A549 (cell line): ENCODE results near the gene FAR2. TPM values are rescaled to one million over a fixed set of nuclear protein-coding genes. Genes with fewer than 3 reads are reported as not detected.

Experiments
- ATAC-seq, 2 experiments: fragments of 200-7000 bp in 1 of 2; fragments of >200 bp in 1 of 2; cut with Nextera tagmentation in 1 of 2; cut with Tn5 transposase in 1 of 2; 3 replicates each; pipeline versions ENCODE4 v1.8.0 to v1.9.1; 2018 to 2020; ENCODE audit warnings: mild to moderate bottlenecking in 1 of 2, moderate library complexity in 1 of 2
- CTCF ChIA-PET: fragments of 300-600 bp; sonication (Branson Sonifier 250); formaldehyde crosslinking; extraction: SDS; loops from one replicate; lab custom pipeline; 2021; ENCODE audit warnings: antibody characterized with exemption, inconsistent platforms; lab: Yijun Ruan, JAX
- POLR2A ChIA-PET: fragments of 350-600 bp; formaldehyde crosslinking; extraction: SDS; loops from one replicate; lab custom pipeline; 2021; ENCODE audit warnings: antibody characterized with exemption, inconsistent platforms; lab: Yijun Ruan, JAX
- DNase-seq, 2 experiments: peaks; one replicate each; pipeline versions ENCODE4 v3.0.0 to v3.0.0-alpha.2; 2011 to 2016; ENCODE audit warnings: low read depth in 1 of 2, low spot score in 1 of 2
- FAIRE-seq: peaks from 2 replicates; lab custom pipeline; 2011; peaks lifted over from hg19 to GRCh38; lab: Jason Lieb, UNC
- H3K27ac ChIP-seq, 2 experiments: fragments of >200 bp; sonication (Bioruptor Twin); formaldehyde crosslinking; 3 replicates each; pipeline ENCODE4 v1.5.1; 2016 to 2017
- H3K4me1 ChIP-seq: fragments of >200 bp; sonication (Bioruptor Twin); formaldehyde crosslinking; 3 replicates; pipeline ENCODE4 v1.6.1; 2016
- H3K4me2 ChIP-seq: fragments of >200 bp; sonication (Bioruptor Twin); formaldehyde crosslinking; 3 replicates; pipeline ENCODE4 v1.6.1; 2016
- H3K4me3 ChIP-seq: fragments of >200 bp; sonication (Bioruptor Twin); formaldehyde crosslinking; 3 replicates; pipeline ENCODE4 v1.5.1; 2016
- H3K9me3 ChIP-seq: fragments of >200 bp; sonication (Bioruptor Twin); formaldehyde crosslinking; 3 replicates; pipeline ENCODE4 v1.6.1; 2016
- CBX2 ChIP-seq: fragments of 200-600 bp; sonication (generic); IDR thresholded peaks from 2 replicates; pipeline ENCODE4 v1.6.1; 2016; ENCODE audit warnings: low read depth, mild to moderate bottlenecking, borderline replicate concordance
- CEBPB ChIP-seq, 2 experiments: fragments of >200 bp in 1 of 2; sonication (Bioruptor Twin) in 1 of 2; formaldehyde crosslinking in 1 of 2; IDR thresholded peaks; 2 replicates each; pipeline ENCODE4 v1.6.1; 2012 to 2016
- CHD2 ChIP-seq: fragments of 150-350 bp; IDR thresholded peaks from 2 replicates; pipeline ENCODE4 v1.6.1; 2014; ENCODE audit warnings: low read length; ENCODE audit not compliant: partially characterized antibody
- ELK1 ChIP-seq: fragments of 150-350 bp; IDR thresholded peaks from 2 replicates; pipeline ENCODE4 v1.6.1; 2014; ENCODE audit warnings: low read depth, mild to moderate bottlenecking, low read length
- EP300 ChIP-seq, 2 experiments: fragments of >200 bp; sonication (Bioruptor Twin); formaldehyde crosslinking; IDR thresholded peaks; 2 replicates in 1 of 2; 3 replicates in 1 of 2; pipeline ENCODE4 v1.6.1; 2016 to 2017
- FOSL2 ChIP-seq, 2 experiments: fragments of 450-650 bp in 1 of 2; fragments of >200 bp in 1 of 2; sonication (Bioruptor Twin) in 1 of 2; formaldehyde crosslinking; IDR thresholded peaks; 2 replicates each; pipeline versions ENCODE4 v1.5.0 to v1.6.1; 2016 to 2020; ENCODE audit warnings: mild to moderate bottlenecking in 1 of 2, moderate library complexity in 1 of 2
- HDAC2 ChIP-seq: fragments of 200-600 bp; sonication (generic); IDR thresholded peaks from 2 replicates; pipeline ENCODE4 v1.6.1; 2016
- HMGXB4 ChIP-seq: fragments of 250-450 bp; sonication (Bioruptor Pico); IDR thresholded peaks from 2 replicates; pipeline ENCODE4 v1.5.0; 2021; ENCODE audit warnings: mild to moderate bottlenecking, moderate library complexity, borderline replicate concordance
- HOXB13 ChIP-seq: fragments of 250-450 bp; sonication (Bioruptor Pico); IDR thresholded peaks from 2 replicates; pipeline ENCODE4 v1.5.0; 2020; ENCODE audit warnings: low read depth, mild to moderate bottlenecking, moderate library complexity
- HOXB5 ChIP-seq: fragments of 250-450 bp; sonication (Bioruptor Pico); IDR thresholded peaks from 2 replicates; pipeline ENCODE4 v1.5.0; 2020; ENCODE audit warnings: mild to moderate bottlenecking, moderate library complexity
- JUN ChIP-seq, 2 experiments: fragments of >200 bp; sonication (Bioruptor Twin); formaldehyde crosslinking; IDR thresholded peaks; 2 replicates in 1 of 2; 3 replicates in 1 of 2; pipeline ENCODE4 v1.6.1; 2016 to 2017
- KDM1A ChIP-seq: fragments of 200-600 bp; sonication (generic); IDR thresholded peaks from 2 replicates; pipeline ENCODE4 v1.6.1; 2016; ENCODE audit warnings: low read depth, mild to moderate bottlenecking
- KDM5A ChIP-seq: fragments of 200-600 bp; sonication (generic); IDR thresholded peaks from 2 replicates; pipeline ENCODE4 v1.6.1; 2016; ENCODE audit warnings: antibody characterized with exemption, mild to moderate bottlenecking
- MYC ChIP-seq: IDR thresholded peaks from 2 replicates; pipeline ENCODE4 v1.6.1; 2012; ENCODE audit warnings: mild to moderate bottlenecking, inconsistent platforms, low read length, improper control_type of control experiment, borderline replicate concordance
- SREBF2 ChIP-seq: fragments of 450-650 bp; IDR thresholded peaks from 2 replicates; pipeline ENCODE4 v1.6.1; 2014; ENCODE audit warnings: mild to moderate bottlenecking, moderate library complexity
- TFCP2L1 ChIP-seq: fragments of 250-450 bp; sonication (Bioruptor Pico); IDR thresholded peaks from 2 replicates; pipeline ENCODE4 v1.5.0; 2021; ENCODE audit warnings: mild to moderate bottlenecking
- ZFP36 ChIP-seq: fragments of 450-650 bp; IDR thresholded peaks from 2 replicates; pipeline ENCODE4 v1.6.1; 2014; ENCODE audit warnings: borderline replicate concordance; ENCODE audit not compliant: partially characterized antibody
- ZNF302 ChIP-seq: fragments of 250-450 bp; sonication (Bioruptor Pico); IDR thresholded peaks from 2 replicates; pipeline ENCODE4 v1.9.0; 2021; ENCODE audit warnings: inconsistent platforms, mild to moderate bottlenecking, moderate library complexity
- WGBS: methylation state at CpG from one replicate; pipeline ENCODE4 v1.1.6; 2017; ENCODE audit errors: missing lambda C conversion rate; 5-methylcytosine and 5-hydroxymethylcytosine counted together
- polyA plus RNA-seq, 4 experiments: library from polyadenylated mRNA; depleted of rRNA in 3 of 4; stranded (reverse); fragments of >200 nt; fragmentation: RNase III in 1 of 4; extraction: RNeasy Plus Mini Kit Qiagen cat#74134 plus additional on column Dnase treatment in 1 of 4; gene quantifications; 2 replicates in 3 of 4; 3 replicates in 1 of 4; pipeline ENCODE4 v1.2.3, GENCODE V29; 2011 to 2017

FAR2 gene
- polyA plus RNA-seq, 2 of the 4 experiments (the other 2 are of a cell fraction) = 0.06 TPM; not detected in 1

GRCh38 chr12:29228474-29229157 is 79.5 kb downstream of the FAR2 start (continued):
- TF ChIP-seq HMGXB4 (CRISPR knock-in tag) = no peak
- TF ChIP-seq HOXB13 = no peak
- no peak for TF ChIP-seq JUN (IDR thresholded peaks at IDR 0.05)

GRCh38 chr12:29229158-29229505 is 80.1 kb downstream of the FAR2 start:
- CTCF ChIA-PET = no interaction called here
- Histone ChIP-seq H3K4me3 (no peak overlapping the region), H3K4me2 (no peak overlapping the region), H3K27ac (no peak overlapping the region), H3K9me3 (no peaks in the 10 kb centered on the region), H3K4me1 (no peaks in the 10 kb centered on the region)
- no peak for FAIRE-seq
- ATAC-seq = no peak
- DNase-seq = no peak
- WGBS = 5% methylated on average over 2 of the region's 2 CpGs
- TF ChIP-seq ZNF302 (CRISPR knock-in tag) (no peak), KDM5A (no peak), HOXB13 (no peak), CEBPB (IDR thresholded peaks at IDR 0.05) (no peak), EP300 (IDR thresholded peaks at IDR 0.05) (no peak), ELK1 (no peak), CHD2 (no peak), MYC (no peak), HOXB5 (CRISPR knock-in tag) (no peak), FOSL2 (IDR thresholded peaks at IDR 0.05) (no peak), FOSL2 (CRISPR knock-in tag; IDR thresholded peaks at IDR 0.05) (no peak), HMGXB4 (CRISPR knock-in tag) (no peak), HDAC2 (no peak), ZFP36 (no peak)
- POLR2A ChIA-PET = no interaction called here

GRCh38 chr12:29229937-29230336 is 80.9 kb downstream of the FAR2 start:
- DNase-seq (no peak), ATAC-seq (no peak), FAIRE-seq (no peak)
- Histone ChIP-seq H3K9me3 (no peaks in the 10 kb centered on the region), H3K4me3 (no peak overlapping the region), H3K4me1 (no peaks in the 10 kb centered on the region), H3K4me2 (no peak overlapping the region)
- ChIA-PET CTCF (no interaction called here), POLR2A (no interaction called here)
- 6% methylated on average over 3 of the region's 3 CpGs for WGBS
- TF ChIP-seq KDM5A (no peak), KDM1A (no peak), CBX2 (no peak), SREBF2 (no peak), TFCP2L1 (CRISPR knock-in tag) (no peak)
- TF ChIP-seq, all 56 proteins: peak for 0
- H3K27ac ChIP-seq = no peak overlapping the region
